ENCODE measurements around the gene SELENOK.
A peak's percentile ranks its signal among the peaks of the same experiment; 100 is the strongest.

Gene SELENOK

GRCh38 chr3:53884623-53885022 is 7.0 kb downstream of the SELENOK start:
- DNase-seq (ENCODE audit: low spot score), result no peak

- no peak for DNase-seq (ENCODE audit: low spot score)
These were observed 8.7 kb downstream of the SELENOK start for GRCh38 chr3:53883008-53883407.

DNA sequence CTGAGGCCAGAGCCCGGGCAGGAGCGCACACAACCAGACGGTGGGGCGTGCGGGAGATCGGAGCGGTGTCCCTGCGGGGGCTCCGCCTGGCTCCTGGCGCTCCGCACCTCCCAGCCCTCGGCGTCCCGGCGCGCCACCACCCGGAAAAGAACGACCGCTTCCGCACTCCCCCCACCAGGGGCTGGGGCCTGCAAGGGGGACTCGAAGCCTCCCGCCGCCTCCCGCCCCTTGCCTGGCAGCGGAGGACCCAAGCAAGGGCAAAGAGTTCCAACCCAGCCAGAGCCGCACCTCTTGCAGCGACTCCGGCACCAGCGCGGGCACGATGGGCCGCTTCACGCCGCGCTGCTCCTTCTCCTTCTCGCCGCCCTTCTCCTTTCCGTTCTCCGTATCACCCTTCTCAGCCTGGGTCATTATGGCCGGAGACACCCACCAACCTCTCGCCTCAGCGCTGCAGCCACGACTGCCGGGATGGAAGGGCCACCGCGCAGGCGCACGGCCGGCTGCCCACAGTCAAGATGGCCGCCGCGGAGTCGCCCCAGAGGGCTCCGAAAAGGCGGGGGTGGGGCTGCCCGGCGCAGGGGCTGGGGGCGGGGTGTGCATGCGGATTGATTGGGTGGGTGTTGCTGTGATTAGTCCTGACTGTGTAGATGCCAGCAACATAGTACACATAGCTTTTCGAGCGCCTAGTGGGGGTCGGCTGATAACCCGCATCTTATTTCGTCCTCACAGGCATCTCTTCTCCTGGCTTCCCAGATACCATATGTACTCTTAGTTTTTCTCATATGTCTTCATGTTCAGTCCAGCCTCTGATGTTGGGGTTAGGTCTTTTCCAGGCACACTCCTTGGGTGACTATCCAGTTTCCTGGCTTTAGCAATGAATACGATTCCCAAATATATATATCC is 9.7 kb downstream of the SELENOK start, which contains the start of gene ACTR8:
ACTR8 (minus strand) TSS at position 462 of the 903 bp plus-strand sequence; CDS start at position 411, 51 bp downstream.
- DNase-seq (ENCODE audit: low spot score), result peak; percentile 82

DNA sequence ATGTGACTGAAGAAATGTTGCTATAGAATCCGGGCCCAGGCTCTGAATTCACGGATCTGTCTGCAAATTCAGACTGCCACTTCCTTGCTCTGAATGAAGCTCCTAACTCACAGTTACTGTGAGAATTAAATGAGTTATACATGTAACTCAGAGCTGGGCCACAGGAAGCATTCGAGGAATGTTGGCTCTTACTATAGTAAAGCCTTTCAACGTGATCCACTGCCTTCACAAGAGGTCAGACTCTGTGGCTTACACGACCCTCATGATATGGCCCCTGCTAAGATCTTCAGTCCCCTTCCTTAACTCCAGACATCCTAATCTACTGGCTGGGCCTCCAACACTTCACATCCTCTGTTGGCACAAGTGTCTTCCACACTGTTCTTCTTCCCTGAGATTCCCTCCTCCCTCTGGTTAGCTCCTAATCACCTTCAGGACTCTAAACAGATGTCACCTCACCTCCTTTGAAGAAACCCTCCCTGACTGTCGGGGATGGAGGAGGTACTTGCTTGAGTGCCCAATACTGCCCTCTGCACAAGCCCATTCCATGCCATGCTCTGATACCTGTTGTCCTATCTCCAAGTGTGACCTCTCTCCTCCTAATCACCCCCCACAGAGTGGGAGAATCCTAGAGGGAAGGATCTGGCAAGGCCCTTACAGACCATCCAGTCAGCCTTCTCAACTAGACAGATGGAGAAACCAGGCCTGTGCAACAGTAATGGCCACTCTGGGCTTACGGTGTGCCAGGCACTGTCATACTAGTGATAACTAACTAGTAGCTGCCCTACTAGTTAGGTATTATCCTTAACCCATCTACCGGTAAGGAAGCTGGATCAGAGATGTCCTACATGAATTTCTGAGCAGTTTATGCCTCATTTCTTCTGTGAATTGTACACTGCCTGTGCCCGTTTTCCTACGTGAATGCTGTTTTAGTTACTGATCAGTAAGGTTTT is 11.0 kb downstream of the SELENOK start:
- DNase-seq (ENCODE audit: low spot score), result peak; percentile 3

- DNase-seq (ENCODE audit: low spot score), result no peak
These were observed 25.7 kb downstream of the SELENOK start for GRCh38 chr3:53865732-53866499.

DNA sequence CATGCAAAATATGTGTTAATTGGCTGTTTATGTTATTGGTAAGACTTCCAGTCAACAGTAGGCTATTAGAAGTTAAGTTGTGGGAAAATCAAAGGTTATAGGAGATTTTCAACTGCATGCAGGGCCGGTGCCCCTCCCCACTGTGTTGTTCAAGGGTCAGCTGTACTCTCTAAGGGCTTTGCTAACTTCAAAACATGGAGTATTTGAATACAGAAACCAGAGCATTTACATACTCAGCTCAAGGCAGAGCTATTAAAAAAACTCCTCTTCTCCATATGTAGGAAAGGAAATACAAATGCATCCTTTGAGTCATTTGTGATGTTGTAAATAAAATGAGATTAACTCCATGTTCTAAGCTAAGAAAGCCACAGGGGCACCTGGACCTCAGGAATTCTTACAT is 28.5 kb downstream of the SELENOK start:
- no peak for DNase-seq (ENCODE audit: low spot score)

DNA sequence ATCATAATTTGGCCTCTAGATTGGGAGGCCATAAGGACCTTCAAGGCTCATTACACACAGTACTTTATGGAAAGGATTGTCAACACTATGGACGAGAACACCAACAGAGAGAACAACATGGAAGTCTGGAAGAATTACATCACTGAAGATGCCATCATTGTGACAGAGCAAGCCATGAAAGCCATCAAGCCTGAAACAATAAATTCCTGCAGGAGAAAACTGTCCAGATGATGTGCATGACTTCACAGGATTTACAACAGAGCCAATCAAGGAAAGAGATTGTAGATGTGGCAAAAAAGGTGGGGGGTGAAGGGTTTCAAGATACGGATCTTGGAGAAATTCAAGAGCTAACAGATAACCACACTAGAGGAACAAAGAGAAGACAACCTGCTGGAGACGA is 29.4 kb downstream of the SELENOK start:
- DNase-seq (ENCODE audit: low spot score), result no peak

GRCh38 chr3:53860196-53860595 is 31.5 kb downstream of the SELENOK start:
- no peak for DNase-seq (ENCODE audit: low spot score)

DNA sequence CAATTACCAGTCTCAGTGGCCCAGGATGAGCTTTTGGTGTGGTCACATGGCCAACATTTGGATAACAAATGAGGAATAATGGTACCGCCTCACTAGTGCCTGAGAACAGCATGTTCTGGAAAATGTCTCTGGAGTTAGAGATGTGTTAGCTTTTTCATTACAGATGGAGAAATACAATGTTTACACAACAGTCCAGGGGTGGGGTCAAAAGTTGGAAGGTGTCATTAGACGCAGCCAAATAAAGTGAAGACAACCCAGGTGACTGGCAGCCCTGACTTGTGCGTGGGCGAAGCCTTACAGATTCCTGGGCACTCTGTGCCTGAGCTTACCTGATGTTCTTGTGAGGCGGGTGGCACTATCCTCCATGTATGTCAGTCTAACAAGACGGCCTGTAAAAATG is 32.5 kb downstream of the SELENOK start:
- no peak for DNase-seq (ENCODE audit: low spot score)

- DNase-seq (ENCODE audit: low spot score), result no peak
These were observed 33.4 kb downstream of the SELENOK start for GRCh38 chr3:53858096-53858741.

- no peak for DNase-seq (ENCODE audit: low spot score)
These were observed 34.7 kb downstream of the SELENOK start for GRCh38 chr3:53856964-53857363.

DNA sequence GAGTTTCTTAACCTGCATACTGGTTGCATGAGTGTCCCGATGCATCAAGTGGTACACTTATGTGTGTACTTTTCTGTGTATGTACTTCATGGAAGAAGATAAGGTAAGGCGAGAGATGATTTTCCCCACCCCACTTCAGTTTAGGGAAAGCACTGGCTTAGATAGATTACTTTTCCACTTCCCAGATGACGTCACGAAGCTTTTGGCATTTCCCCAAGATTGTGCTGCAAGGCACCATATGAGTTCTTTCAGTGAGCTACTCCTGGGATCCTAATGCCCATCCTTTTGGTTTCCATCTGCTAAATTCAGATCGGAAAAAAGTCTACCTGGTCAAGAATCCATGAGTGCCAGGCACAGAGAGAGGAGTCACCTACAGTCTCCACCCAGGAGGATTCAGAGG is 40.8 kb downstream of the SELENOK start:
- no peak for DNase-seq (ENCODE audit: low spot score)

DNA sequence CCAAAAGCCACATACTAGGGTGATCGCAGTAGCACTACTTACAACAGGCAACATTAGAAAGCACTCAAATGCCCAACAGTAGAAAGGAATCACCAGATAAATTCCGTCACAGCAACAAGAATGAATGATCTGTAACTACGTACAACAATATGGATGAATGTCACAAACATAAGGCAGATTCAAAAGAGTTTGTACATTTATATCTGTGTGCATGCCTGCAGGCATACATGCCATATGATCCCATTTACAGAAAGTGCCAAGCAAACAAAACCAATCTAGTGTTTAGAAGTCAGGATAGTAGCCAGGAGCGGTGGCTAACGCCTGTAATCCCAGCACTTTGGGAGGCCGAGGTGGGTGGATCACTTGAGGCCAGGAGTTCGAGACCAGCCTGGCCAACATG is 41.7 kb downstream of the SELENOK start:
- DNase-seq (ENCODE audit: low spot score), result no peak

DNA sequence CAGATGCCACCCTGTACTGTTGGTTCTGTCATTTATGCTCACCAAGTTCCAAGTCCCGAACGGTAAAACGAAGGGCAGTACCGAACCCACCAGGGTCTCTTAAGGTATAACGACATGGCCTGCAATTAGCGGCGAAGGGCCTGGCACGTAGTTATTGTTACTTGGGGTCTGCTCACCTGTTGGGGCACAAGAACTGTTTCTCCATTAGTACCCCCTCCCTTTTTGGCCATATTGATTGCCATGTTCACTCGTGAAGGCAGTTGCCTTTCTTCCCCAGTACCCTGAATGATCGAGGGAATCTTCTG is 44.9 kb downstream of the SELENOK start:
- DNase-seq (ENCODE audit: low spot score), result no peak

DNA sequence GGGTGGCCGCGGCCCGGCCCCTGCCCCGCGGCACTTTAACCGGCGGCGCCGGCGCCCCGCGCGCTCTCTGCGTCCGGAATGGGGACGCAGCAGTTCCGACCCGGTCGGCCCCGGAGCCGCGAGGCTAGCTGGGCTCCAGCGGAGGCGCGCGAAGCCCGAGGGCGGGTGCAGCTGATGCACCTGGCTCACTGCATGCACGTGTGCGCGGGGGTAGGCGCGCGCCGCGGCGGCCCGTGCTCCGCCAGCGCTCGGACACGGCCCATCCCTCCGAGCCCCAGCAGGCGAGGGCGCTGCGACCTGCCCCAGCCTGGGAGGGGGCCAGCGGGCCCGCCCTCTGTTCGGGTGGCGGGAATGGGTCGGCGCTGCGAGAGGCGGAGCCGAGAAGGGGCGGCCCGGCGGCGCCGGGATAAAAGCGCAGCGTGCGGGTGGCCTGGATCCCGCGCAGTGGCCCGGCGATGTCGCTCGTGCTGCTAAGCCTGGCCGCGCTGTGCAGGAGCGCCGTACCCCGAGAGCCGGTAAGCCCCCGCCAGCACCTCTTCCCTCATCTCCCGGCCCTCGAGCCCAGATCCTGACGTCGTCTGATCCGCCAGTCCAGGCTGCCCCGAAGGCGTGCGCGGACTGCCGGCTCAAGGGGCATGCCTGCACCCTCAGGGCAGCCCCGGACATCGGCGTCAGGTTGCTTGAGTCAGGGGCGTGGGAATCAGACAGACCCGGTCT is 45.4 kb downstream of the SELENOK start, which contains the start of the genes CHDH and IL17RB:
CHDH (minus strand) TSS at position 286 of the 717 bp plus-strand sequence. CDS start 22,411 bp downstream, outside the sequence.
IL17RB (plus strand) TSS at position 435 of the 717 bp plus-strand sequence; CDS start at position 456, 21 bp downstream.
- DNase-seq (ENCODE audit: low spot score), result peak; percentile 60

DNA sequence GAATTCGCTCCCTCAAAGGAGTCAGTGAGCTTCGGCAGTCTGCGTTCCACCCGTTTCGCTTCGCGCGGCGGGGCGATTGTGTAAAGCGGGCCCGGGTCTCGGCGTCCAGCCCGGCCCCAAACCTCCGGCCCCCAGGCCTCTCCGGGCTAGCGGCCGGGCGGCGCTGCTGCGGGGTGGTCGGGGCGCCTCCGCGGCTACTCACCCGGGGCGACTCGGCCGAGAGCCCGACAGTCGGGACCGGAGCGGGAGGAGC is 45.9 kb downstream of the SELENOK start:
- no peak for DNase-seq (ENCODE audit: low spot score)

GRCh38 chr3:53845103-53845880 is 46.4 kb downstream of the SELENOK start:
- DNase-seq (ENCODE audit: low spot score), result peak; percentile 26

- DNase-seq (ENCODE audit: low spot score), result no peak
These were observed 47.2 kb downstream of the SELENOK start for GRCh38 chr3:53844262-53845102.

Data from SK-N-DZ (cell line).